Left ventricle myocardium inferior (tissue), 1 donor: ENCODE data around the gene TMEM9. TPM values are rescaled to one million over a fixed set of nuclear protein-coding genes. Genes with fewer than 3 reads are reported as not detected.

Experiments used
- DNase-seq: peaks from one replicate; pipeline ENCODE4 v3.0.0-alpha.2; 2020
- H3K27ac ChIP-seq: fragments of 200-600 bp; replicated peaks from 2 replicates; pipeline ENCODE4 v1.8.0; 2021
- H3K27me3 ChIP-seq: fragments of 200-600 bp; 2 replicates; pipeline ENCODE4 v1.8.0; 2021; ENCODE audit warnings: low read depth
- H3K36me3 ChIP-seq: fragments of 200-600 bp; 2 replicates; pipeline ENCODE4 v1.8.0; 2021
- H3K4me1 ChIP-seq: fragments of 200-600 bp; 2 replicates; pipeline ENCODE4 v1.8.0; 2021
- H3K4me3 ChIP-seq: fragments of 200-600 bp; 2 replicates; pipeline ENCODE4 v1.8.0; 2021; ENCODE audit warnings: mild to moderate bottlenecking, moderate library complexity
- H3K9me3 ChIP-seq: fragments of 200-600 bp; replicated peaks from 2 replicates; pipeline ENCODE4 v1.8.0; 2021
- intact Hi-C: fragments of 100-400 bp; cut with micrococcal nuclease; formaldehyde crosslinking; loops from one replicate; pipeline ENCODE4 v1.11.0; 2022
- total RNA-seq: library from RNA; stranded (reverse); fragmentation: NEBNext Ultra II Directional; extraction: Animal tissue kit (Norgen Biotek cat#: 25700); gene quantifications from one replicate; pipeline ENCODE4 v1.2.1, GENCODE V29; 2021
- TF ChIP-seq, protein P1 (sequence below): fragments of 200-600 bp; IDR thresholded peaks from 2 replicates; pipeline ENCODE4 v1.8.0; 2021; ENCODE audit warnings: antibody characterized with exemption, mild to moderate bottlenecking, borderline replicate concordance
- donor health status: DM: no; HTN: yes; CAD: no; lungs with severe emphysema.

TMEM9 gene
- total RNA-seq, 1 donor from 2014 or later = 25.3 TPM

GRCh38 chr1:201181726-201182125 is 27.5 kb upstream of the TMEM9 start:
- Histone ChIP-seq H3K36me3 (no peaks in the 10 kb centered on the region), H3K4me3 (no peak overlapping the region), H3K27ac (no peak overlapping the region), H3K27me3 (peaks cover 34% of the 10 kb centered on the region), H3K4me1 (no peaks in the 10 kb centered on the region), H3K9me3 (no peaks in the 10 kb centered on the region)
- TF ChIP-seq, protein P1, sequence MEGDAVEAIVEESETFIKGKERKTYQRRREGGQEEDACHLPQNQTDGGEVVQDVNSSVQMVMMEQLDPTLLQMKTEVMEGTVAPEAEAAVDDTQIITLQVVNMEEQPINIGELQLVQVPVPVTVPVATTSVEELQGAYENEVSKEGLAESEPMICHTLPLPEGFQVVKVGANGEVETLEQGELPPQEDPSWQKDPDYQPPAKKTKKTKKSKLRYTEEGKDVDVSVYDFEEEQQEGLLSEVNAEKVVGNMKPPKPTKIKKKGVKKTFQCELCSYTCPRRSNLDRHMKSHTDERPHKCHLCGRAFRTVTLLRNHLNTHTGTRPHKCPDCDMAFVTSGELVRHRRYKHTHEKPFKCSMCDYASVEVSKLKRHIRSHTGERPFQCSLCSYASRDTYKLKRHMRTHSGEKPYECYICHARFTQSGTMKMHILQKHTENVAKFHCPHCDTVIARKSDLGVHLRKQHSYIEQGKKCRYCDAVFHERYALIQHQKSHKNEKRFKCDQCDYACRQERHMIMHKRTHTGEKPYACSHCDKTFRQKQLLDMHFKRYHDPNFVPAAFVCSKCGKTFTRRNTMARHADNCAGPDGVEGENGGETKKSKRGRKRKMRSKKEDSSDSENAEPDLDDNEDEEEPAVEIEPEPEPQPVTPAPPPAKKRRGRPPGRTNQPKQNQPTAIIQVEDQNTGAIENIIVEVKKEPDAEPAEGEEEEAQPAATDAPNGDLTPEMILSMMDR = no peak
- intact Hi-C loops = no loop called here
- DNase-seq = no peak

DNA sequence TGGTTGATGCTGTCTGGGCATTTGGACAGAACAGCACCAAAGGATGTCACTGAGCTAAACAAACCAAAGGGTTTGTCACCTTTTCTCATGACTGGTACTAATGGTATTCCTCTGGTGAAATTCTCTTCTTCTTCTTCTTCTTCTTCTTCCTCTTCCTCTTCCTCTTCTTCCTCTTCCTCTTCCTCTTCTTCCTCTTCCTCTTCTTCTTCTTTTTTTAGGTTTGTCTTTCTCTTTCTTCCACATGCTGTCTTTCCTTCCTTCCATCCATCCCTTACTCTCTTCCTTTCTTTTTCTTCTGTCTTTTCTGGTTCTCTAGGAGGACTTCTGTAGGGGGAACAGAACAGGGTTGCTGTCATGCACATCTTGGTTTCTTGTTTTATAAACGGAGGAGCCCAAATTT is 27.0 kb upstream of the TMEM9 start:
- Histone ChIP-seq H3K9me3 (no peaks in the 10 kb centered on the region), H3K27me3 (peaks cover 34% of the 10 kb centered on the region), H3K4me1 (no peaks in the 10 kb centered on the region), H3K36me3 (no peaks in the 10 kb centered on the region), H3K27ac (no peak overlapping the region), H3K4me3 (no peak overlapping the region)
- DNase-seq = no peak
- TF ChIP-seq, protein P1 = no peak
- intact Hi-C loops = no loop called here

- Histone ChIP-seq H3K27me3 (peaks cover 34% of the 10 kb centered on the region), H3K9me3 (no peaks in the 10 kb centered on the region), H3K27ac (no peak overlapping the region), H3K36me3 (no peaks in the 10 kb centered on the region), H3K4me3 (no peak overlapping the region), H3K4me1 (no peaks in the 10 kb centered on the region)
- TF ChIP-seq, protein P1 = no peak
- intact Hi-C loops = no loop called here
- DNase-seq = no peak
Observed at GRCh38 chr1:201180901-201181300, 26.6 kb upstream of the TMEM9 start.

DNA sequence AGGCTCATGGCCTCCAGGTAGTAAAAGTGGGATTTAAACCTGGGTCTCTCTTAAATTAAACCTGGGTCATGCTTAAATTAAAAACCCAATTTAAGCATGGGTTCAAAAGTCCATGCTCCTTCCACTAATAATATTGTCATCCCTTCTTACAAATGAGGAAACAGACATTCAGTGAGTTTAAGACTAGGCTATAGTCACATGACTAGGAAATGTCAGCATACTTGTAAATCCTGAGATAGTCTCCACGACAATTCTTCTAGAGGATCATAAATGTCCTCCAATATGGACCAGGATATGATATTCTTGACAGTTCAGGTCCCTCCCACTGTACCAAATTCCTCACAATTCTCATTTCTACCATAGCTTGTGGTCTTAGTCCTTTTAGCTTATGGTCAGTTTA is 25.9 kb upstream of the TMEM9 start:
- Histone ChIP-seq H3K27me3 (peaks cover 34% of the 10 kb centered on the region), H3K4me1 (no peaks in the 10 kb centered on the region), H3K36me3 (no peaks in the 10 kb centered on the region), H3K27ac (no peak overlapping the region), H3K4me3 (no peak overlapping the region), H3K9me3 (no peaks in the 10 kb centered on the region)
- intact Hi-C loops = no loop called here
- no peak for DNase-seq
- TF ChIP-seq, protein P1 = no peak

- intact Hi-C loops = no loop called here
- no peaks in the 10 kb centered on the region for H3K36me3 ChIP-seq
- peaks cover 34% of the 10 kb centered on the region for H3K27me3 ChIP-seq
- no peak overlapping the region for H3K4me3 ChIP-seq
- TF ChIP-seq, protein P1 = no peak
- H3K27ac ChIP-seq = no peak overlapping the region
- DNase-seq = no peak
- H3K4me1 ChIP-seq = no peaks in the 10 kb centered on the region
- H3K9me3 ChIP-seq = no peaks in the 10 kb centered on the region
Observed at GRCh38 chr1:201178718-201179117, 24.4 kb upstream of the TMEM9 start.

GRCh38 chr1:201176940-201177339 is 22.7 kb upstream of the TMEM9 start:
- no peaks in the 10 kb centered on the region for H3K36me3 ChIP-seq
- DNase-seq = no peak
- H3K27me3 ChIP-seq = peaks cover 33% of the 10 kb centered on the region
- H3K9me3 ChIP-seq = no peaks in the 10 kb centered on the region
- intact Hi-C loops = no loop called here
- TF ChIP-seq, protein P1 = no peak
- H3K4me3 ChIP-seq = no peak overlapping the region
- no peaks in the 10 kb centered on the region for H3K4me1 ChIP-seq
- no peak overlapping the region for H3K27ac ChIP-seq
